Parathyroid adenoma (tissue), 2 donors: Measurements from ENCODE around the gene PTPRN.

Experiments
- H2AFZ ChIP-seq: fragments of 300-600 bp; sonication (generic); one replicate; pipeline ENCODE4 v1.7.0; 2017; ENCODE audit warnings: antibody characterized with exemption, mild to moderate bottlenecking
- H3K27ac ChIP-seq: fragments of 300-600 bp; sonication (generic); one replicate; pipeline ENCODE4 v1.7.0; 2017
- H3K27me3 ChIP-seq: fragments of 300-600 bp; sonication (generic); one replicate; pipeline ENCODE4 v1.7.0; 2017; ENCODE audit warnings: low read length; ENCODE audit not compliant: control insufficient read depth, insufficient read depth
- H3K36me3 ChIP-seq: fragments of 300-600 bp; sonication (generic); one replicate; pipeline ENCODE4 v1.7.0; 2017; ENCODE audit warnings: low read length; ENCODE audit not compliant: control insufficient read depth, insufficient read depth
- H3K4me1 ChIP-seq: fragments of 300-600 bp; sonication (generic); one replicate; pipeline ENCODE4 v1.7.0; 2017; ENCODE audit warnings: control low read depth
- H3K4me2 ChIP-seq: fragments of 300-600 bp; sonication (generic); one replicate; pipeline ENCODE4 v1.7.0; 2017; ENCODE audit warnings: low read length
- H3K4me3 ChIP-seq: fragments of 300-600 bp; sonication (generic); one replicate; pipeline ENCODE4 v1.7.0; 2017; ENCODE audit warnings: low read depth, low read length
- H3K79me2 ChIP-seq: fragments of 300-600 bp; sonication (generic); one replicate; pipeline ENCODE4 v1.7.0; 2017; ENCODE audit warnings: control low read depth
- H3K9ac ChIP-seq: fragments of 300-600 bp; sonication (generic); one replicate; pipeline ENCODE4 v1.7.0; 2017; ENCODE audit warnings: mild to moderate bottlenecking
- H3K9me3 ChIP-seq: fragments of 300-600 bp; sonication (generic); one replicate; pipeline ENCODE4 v1.7.0; 2017; ENCODE audit warnings: low read length; ENCODE audit not compliant: control insufficient read depth
- TF ChIP-seq, protein P1 (sequence below): fragments of 300-600 bp; sonication (generic); IDR thresholded peaks from one replicate; pipeline ENCODE4 v1.7.0; 2017; ENCODE audit warnings: antibody characterized with exemption, mild to moderate bottlenecking
- donor health status: primary hyperparathyroidism.

PTPRN gene

DNA sequence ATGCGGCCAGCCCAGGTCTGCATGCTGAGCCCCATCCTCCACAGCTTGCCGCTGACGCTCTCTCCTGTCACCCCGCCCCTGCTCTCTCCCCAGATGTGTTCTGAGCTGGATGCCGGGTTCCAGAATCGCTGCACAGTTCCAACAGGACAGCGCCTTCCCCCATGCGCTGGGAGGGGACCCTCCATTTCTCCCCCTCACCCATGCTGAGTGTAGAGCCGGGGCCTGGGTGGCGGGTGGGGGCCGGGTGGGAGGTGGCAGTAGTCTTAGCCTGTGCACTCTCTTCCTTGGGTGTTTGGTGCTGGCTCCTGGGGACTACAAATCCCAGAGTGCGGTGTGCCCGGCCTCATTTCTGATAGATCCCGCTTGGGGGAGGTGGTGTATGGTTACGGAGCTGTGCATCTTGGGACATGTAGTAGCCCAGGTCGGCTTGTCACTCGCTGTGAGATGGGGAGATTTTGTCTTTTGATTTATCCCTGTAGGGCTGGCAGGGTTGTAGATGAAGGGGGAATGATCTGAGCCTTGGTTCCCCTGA, 23.2 kb downstream of the PTPRN start:
- H3K27ac ChIP-seq = no peak overlapping the region
- H3K36me3 ChIP-seq = no peaks in the 10 kb centered on the region
- no peaks in the 10 kb centered on the region for H3K79me2 ChIP-seq
- no peak overlapping the region for H2AFZ ChIP-seq
- H3K4me2 ChIP-seq = no peak overlapping the region
- TF ChIP-seq, protein P1, sequence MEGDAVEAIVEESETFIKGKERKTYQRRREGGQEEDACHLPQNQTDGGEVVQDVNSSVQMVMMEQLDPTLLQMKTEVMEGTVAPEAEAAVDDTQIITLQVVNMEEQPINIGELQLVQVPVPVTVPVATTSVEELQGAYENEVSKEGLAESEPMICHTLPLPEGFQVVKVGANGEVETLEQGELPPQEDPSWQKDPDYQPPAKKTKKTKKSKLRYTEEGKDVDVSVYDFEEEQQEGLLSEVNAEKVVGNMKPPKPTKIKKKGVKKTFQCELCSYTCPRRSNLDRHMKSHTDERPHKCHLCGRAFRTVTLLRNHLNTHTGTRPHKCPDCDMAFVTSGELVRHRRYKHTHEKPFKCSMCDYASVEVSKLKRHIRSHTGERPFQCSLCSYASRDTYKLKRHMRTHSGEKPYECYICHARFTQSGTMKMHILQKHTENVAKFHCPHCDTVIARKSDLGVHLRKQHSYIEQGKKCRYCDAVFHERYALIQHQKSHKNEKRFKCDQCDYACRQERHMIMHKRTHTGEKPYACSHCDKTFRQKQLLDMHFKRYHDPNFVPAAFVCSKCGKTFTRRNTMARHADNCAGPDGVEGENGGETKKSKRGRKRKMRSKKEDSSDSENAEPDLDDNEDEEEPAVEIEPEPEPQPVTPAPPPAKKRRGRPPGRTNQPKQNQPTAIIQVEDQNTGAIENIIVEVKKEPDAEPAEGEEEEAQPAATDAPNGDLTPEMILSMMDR = no peak
- no peaks in the 10 kb centered on the region for H3K9me3 ChIP-seq
- H3K27me3 ChIP-seq = no peaks in the 10 kb centered on the region
- no peak overlapping the region for H3K9ac ChIP-seq
- H3K4me1 ChIP-seq = peaks cover 2% of the 10 kb centered on the region
- H3K4me3 ChIP-seq = no peak overlapping the region

DNA sequence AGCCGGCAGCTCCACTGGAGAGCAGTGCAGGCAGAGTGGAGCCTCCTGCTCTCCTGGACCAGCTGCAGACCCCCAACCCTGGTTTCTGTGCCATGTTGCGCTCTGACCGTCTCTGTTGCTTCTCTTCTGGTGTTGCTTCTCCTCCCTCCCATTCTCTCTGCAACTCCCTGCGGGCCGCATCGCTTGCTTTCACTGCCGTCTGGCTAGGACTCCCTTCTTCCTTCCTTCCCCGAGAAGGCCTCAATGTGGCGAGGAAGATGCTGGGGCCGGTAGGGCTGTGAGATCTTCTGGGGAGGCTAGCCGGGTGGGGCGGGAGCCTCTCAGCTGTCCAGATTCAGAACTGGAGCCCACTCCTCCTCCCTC, 23.8 kb downstream of the PTPRN start:
- H3K27ac ChIP-seq = no peak overlapping the region
- H3K4me3 ChIP-seq = no peak overlapping the region
- H3K79me2 ChIP-seq = no peaks in the 10 kb centered on the region
- no peaks in the 10 kb centered on the region for H3K27me3 ChIP-seq
- H3K9ac ChIP-seq = no peak overlapping the region
- TF ChIP-seq, protein P1 = no peak
- H2AFZ ChIP-seq = no peak overlapping the region
- H3K9me3 ChIP-seq = no peaks in the 10 kb centered on the region
- H3K4me1 ChIP-seq = peaks cover 2% of the 10 kb centered on the region
- no peaks in the 10 kb centered on the region for H3K36me3 ChIP-seq
- H3K4me2 ChIP-seq = no peak overlapping the region

DNA sequence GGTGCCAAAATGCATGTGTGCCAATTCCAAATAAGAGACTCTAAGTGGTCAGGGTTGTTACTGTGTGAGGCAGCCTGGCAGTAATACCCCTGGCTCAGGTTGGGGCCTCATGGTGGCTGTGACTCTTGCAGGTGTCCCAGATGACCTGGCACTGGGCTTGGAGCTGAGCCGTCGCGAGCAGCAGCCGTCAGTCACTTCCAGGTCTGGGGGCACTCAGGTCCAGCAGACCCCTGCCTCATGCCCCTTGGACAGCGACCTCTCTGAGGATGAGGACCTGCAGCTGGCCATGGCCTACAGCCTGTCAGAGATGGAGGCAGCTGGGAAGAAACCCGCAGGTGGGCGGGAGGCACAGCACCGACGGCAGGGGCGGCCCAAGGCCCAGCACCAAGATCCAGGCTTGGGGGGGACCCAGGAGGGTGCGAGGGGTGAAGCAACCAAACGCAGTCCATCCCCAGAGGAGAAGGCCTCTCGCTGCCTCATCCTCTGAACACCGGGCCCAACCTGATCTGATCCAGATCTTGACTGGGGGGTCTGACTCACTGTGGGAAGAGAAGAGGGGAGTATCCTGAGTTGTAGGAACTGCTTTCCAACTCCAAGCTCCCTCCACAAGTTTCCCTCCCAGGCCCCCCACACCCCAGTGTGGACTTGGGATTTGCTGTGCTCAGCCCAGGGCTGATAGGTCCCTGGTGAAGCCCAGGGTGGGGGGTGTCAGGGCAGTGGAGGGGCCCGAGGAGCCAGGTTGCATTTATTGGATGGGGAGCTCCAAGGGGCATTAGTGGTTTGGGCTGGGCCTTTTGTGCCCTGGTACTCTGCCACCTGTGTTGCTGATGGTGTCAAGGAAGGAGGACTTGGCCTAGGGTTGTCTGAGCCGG, 24.5 kb downstream of the PTPRN start:
- peaks cover 5% of the 10 kb centered on the region for H3K4me1 ChIP-seq
- H3K27me3 ChIP-seq = no peaks in the 10 kb centered on the region
- H3K36me3 ChIP-seq = no peaks in the 10 kb centered on the region
- no peaks in the 10 kb centered on the region for H3K79me2 ChIP-seq
- no peaks in the 10 kb centered on the region for H3K9me3 ChIP-seq
- no peak overlapping the region for H3K4me2 ChIP-seq
- H2AFZ ChIP-seq = no peak overlapping the region
- no peak overlapping the region for H3K4me3 ChIP-seq
- H3K27ac ChIP-seq = no peak overlapping the region
- no peak overlapping the region for H3K9ac ChIP-seq
- TF ChIP-seq, protein P1 = no peak

DNA sequence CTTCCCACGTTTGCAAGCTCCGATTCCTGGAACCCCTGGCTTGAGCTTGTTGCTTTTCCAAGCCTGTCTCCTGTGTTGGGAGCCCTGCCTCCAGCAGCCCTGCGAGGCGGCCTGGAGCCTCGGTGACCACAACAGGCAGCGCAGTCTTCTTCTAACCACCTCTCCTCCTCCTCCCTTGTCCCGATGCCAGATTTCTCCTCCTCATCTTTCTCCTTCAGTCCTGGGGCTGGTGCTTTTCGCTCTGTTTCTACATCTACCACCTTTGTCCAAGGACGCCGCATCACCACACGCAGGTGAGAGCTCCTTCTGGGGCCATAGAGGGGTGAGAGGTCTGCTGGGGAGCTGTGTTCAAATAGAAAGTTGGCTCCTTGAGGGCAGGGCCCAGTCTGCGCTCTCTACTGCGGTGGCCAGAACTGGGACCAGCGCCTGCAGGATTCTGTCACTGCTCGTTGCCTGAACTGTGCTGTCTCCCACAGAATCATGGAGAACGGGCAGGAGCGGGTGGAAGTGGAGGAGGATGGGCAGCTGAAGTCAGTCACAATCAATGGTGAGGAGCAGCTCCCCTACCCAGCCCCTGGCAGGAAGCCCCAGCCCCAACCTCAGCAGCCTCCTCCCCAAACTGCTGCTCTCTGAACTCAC, 26.1 kb downstream of the PTPRN start:
- peaks cover 13% of the 10 kb centered on the region for H3K4me1 ChIP-seq
- H3K27me3 ChIP-seq = no peaks in the 10 kb centered on the region
- H3K79me2 ChIP-seq = no peaks in the 10 kb centered on the region
- H3K4me2 ChIP-seq = no peak overlapping the region
- H3K36me3 ChIP-seq = no peaks in the 10 kb centered on the region
- no peak overlapping the region for H3K9ac ChIP-seq
- no peak overlapping the region for H3K4me3 ChIP-seq
- H3K9me3 ChIP-seq = no peaks in the 10 kb centered on the region
- TF ChIP-seq, protein P1 = no peak
- H3K27ac ChIP-seq = no peak overlapping the region
- H2AFZ ChIP-seq = no peak overlapping the region
